RWPE2 (cell line): ENCODE results near the gene PLPPR5.

ENCODE experiments used
- ATAC-seq: fragments of 200-7000 bp; cut with Tn5 transposase; 3 replicates; pipeline ENCODE4 v1.9.1; 2021; ENCODE audit warnings: low read depth
- DNase-seq: peaks from one replicate; pipeline ENCODE4 v3.0.0-alpha.2; 2020; ENCODE audit warnings: low spot score
- H3K27ac ChIP-seq: fragments of 450-650 bp; 2 replicates; pipeline ENCODE4 v1.5.1; 2017; ENCODE audit warnings: mild to moderate bottlenecking; ENCODE audit not compliant: poor library complexity, severe bottlenecking
- H3K27me3 ChIP-seq: fragments of 250-450 bp; sonication (Bioruptor Pico); 2 replicates; pipeline ENCODE4 v1.5.1; 2021; ENCODE audit warnings: mild to moderate bottlenecking, moderate library complexity; ENCODE audit not compliant: insufficient read depth, poor library complexity, severe bottlenecking
- H3K36me3 ChIP-seq: fragments of 250-450 bp; sonication (Bioruptor Pico); 2 replicates; pipeline ENCODE4 v1.5.1; 2020; ENCODE audit warnings: low read depth, mild to moderate bottlenecking, moderate library complexity
- H3K4me1 ChIP-seq: fragments of 250-450 bp; sonication (Bioruptor Pico); 2 replicates; pipeline ENCODE4 v1.5.1; 2021; ENCODE audit warnings: mild to moderate bottlenecking, moderate library complexity; ENCODE audit not compliant: insufficient read depth, poor library complexity, severe bottlenecking
- H3K4me3 ChIP-seq: fragments of 250-450 bp; sonication (Bioruptor Pico); 2 replicates; pipeline ENCODE4 v1.5.1; 2021; ENCODE audit warnings: mild to moderate bottlenecking, moderate library complexity; ENCODE audit not compliant: severe bottlenecking
- H3K9me3 ChIP-seq: fragments of 250-450 bp; sonication (Bioruptor Pico); 2 replicates; pipeline ENCODE4 v1.5.1; 2021; ENCODE audit warnings: mild to moderate bottlenecking, moderate library complexity; ENCODE audit not compliant: severe bottlenecking
- TF ChIP-seq, protein P1 (sequence below): fragments of 450-650 bp; IDR thresholded peaks from one replicate; pipeline ENCODE4 v1.5.1; 2017; ENCODE audit warnings: mild to moderate bottlenecking, moderate library complexity; ENCODE audit not compliant: poor library complexity, severe bottlenecking

The PLPPR5 gene

DNA sequence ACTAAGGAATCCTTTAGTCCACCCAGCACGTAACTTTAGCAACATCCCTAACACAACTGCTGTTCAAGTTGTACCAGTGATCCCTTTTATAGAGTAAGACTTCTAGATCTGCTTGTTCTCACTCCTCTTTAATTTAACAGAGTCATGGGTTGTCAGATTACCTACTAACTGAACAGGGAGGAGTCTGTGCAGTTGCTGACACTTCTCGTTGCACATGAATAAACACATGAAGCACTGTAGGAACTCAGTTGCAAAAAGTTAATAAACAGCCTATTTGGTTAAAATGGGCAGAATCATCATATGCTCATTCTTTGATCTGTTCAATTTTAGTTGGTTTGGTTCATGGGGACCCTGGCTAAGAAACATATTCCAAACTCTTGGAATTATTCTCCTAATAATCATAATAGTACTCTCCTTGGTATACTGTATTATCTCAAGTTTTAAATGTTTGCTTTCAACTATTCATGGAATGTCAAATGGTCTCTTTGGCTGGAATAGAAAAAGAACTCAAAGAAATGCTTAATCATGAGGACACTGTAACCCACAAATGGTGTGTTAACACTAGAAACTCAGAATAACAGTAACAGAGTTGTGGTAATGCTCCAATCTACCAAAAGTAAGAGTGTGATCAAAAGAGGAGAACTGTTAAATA lies 15.6 kb downstream of the PLPPR5 start:
- Histone ChIP-seq H3K4me1 (peaks cover 8% of the 10 kb centered on the region), H3K27me3 (no peaks in the 10 kb centered on the region), H3K36me3 (no peaks in the 10 kb centered on the region), H3K9me3 (no peaks in the 10 kb centered on the region), H3K27ac (no peak overlapping the region), H3K4me3 (no peak overlapping the region)
- ATAC-seq (no peak), DNase-seq (no peak)
- TF ChIP-seq, protein P1, sequence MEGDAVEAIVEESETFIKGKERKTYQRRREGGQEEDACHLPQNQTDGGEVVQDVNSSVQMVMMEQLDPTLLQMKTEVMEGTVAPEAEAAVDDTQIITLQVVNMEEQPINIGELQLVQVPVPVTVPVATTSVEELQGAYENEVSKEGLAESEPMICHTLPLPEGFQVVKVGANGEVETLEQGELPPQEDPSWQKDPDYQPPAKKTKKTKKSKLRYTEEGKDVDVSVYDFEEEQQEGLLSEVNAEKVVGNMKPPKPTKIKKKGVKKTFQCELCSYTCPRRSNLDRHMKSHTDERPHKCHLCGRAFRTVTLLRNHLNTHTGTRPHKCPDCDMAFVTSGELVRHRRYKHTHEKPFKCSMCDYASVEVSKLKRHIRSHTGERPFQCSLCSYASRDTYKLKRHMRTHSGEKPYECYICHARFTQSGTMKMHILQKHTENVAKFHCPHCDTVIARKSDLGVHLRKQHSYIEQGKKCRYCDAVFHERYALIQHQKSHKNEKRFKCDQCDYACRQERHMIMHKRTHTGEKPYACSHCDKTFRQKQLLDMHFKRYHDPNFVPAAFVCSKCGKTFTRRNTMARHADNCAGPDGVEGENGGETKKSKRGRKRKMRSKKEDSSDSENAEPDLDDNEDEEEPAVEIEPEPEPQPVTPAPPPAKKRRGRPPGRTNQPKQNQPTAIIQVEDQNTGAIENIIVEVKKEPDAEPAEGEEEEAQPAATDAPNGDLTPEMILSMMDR: no peak

GRCh38 chr1:98985687-98986086 lies 19.0 kb downstream of the PLPPR5 start:
- DNase-seq (no peak), ATAC-seq (no peak)
- H3K27ac ChIP-seq: no peak overlapping the region
- no peaks in the 10 kb centered on the region for H3K36me3 ChIP-seq
- TF ChIP-seq, protein P1: no peak
- H3K4me1 ChIP-seq: peaks cover 6% of the 10 kb centered on the region
- H3K27me3 ChIP-seq: no peaks in the 10 kb centered on the region
- no peaks in the 10 kb centered on the region for H3K9me3 ChIP-seq
- H3K4me3 ChIP-seq: no peak overlapping the region

DNA sequence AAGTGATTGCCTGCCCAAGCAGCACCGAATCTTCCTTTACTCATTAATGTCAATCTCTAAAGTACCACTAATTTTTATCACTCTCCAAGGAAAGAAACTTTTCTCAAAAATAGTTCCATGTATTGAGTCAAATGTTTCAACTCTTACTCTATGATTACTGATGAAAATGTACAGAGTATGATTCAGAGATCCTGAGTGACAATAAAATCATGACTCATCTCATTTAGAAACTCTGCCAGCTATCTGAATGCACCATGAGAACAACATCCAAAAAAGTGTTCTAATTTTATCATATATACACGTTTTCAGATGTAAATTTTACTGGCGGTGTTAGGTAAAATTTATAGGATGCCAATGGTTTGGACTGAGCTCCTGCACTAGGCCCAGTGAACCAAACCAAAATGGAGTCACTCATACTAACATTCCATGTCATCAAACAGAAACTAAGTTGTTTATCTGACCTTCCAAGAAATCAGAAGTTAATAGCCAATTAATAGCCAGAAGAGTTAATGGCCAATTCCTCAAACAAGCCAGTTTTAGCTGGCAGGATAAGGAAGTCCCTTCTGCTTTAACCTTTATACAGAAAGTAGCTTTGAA lies 22.6 kb downstream of the PLPPR5 start:
- H3K36me3 ChIP-seq: no peaks in the 10 kb centered on the region
- DNase-seq: no peak
- H3K27me3 ChIP-seq: no peaks in the 10 kb centered on the region
- TF ChIP-seq, protein P1: no peak
- H3K9me3 ChIP-seq: no peaks in the 10 kb centered on the region
- peaks cover 6% of the 10 kb centered on the region for H3K4me1 ChIP-seq
- no peak overlapping the region for H3K4me3 ChIP-seq
- no peak overlapping the region for H3K27ac ChIP-seq
- peak; percentile 69 for ATAC-seq

- TF ChIP-seq, protein P1: no peak
- Histone ChIP-seq H3K36me3 (no peaks in the 10 kb centered on the region), H3K4me3 (no peak overlapping the region), H3K9me3 (no peaks in the 10 kb centered on the region), H3K27ac (no peak overlapping the region), H3K27me3 (no peaks in the 10 kb centered on the region), H3K4me1 (peaks cover 6% of the 10 kb centered on the region)
- no peak for DNase-seq
- no peak for ATAC-seq
Observed at GRCh38 chr1:98979463-98979862, 25.2 kb downstream of the PLPPR5 start.

- Histone ChIP-seq H3K27me3 (no peaks in the 10 kb centered on the region), H3K36me3 (no peaks in the 10 kb centered on the region), H3K4me3 (no peak overlapping the region), H3K9me3 (no peaks in the 10 kb centered on the region), H3K4me1 (no peaks in the 10 kb centered on the region), H3K27ac (no peak overlapping the region)
- ATAC-seq: no peak
- DNase-seq: no peak
- TF ChIP-seq, protein P1: no peak
Observed at GRCh38 chr1:98975810-98976209, 28.9 kb downstream of the PLPPR5 start.
